Stomach (tissue), 9 donors: ENCODE results near the gene RTN4RL1. TPM values are rescaled to one million over a fixed set of nuclear protein-coding genes. Genes with fewer than 3 reads are reported as not detected.

Experiments
- DNase-seq, 2 donors: peaks; one replicate each; pipeline versions ENCODE4 v3.0.0 to v3.0.0-alpha.2; 2013 to 2019
- H3K27ac ChIP-seq, 5 donors: fragments of 200-600 bp in 4 of 5; sonication (generic) in 4 of 5; one replicate each; pipeline ENCODE4 v1.5.1; 2013 to 2019; ENCODE audit warnings: mild to moderate bottlenecking in 1 of 5, moderate library complexity in 1 of 5
- H3K27me3 ChIP-seq, 3 donors: fragments of 200-600 bp; sonication (generic); one replicate each; pipeline ENCODE4 v1.5.1; 2017 to 2019; ENCODE audit warnings: mixed run types in 1 of 3
- H3K36me3 ChIP-seq, 4 donors: fragments of 200-600 bp; sonication (generic); 1 replicate in 3 of 4; 2 replicates in 1 of 4; pipeline ENCODE4 v1.5.1; 2016 to 2019
- H3K4me1 ChIP-seq, 4 donors: fragments of 200-600 bp; sonication (generic); one replicate each; pipeline ENCODE4 v1.5.1; 2016 to 2019
- H3K4me3 ChIP-seq, 4 donors: fragments of 200-600 bp; sonication (generic) in 3 of 4; one replicate each; pipeline ENCODE4 v1.5.1; 2016 to 2019; ENCODE audit warnings: mild to moderate bottlenecking in 1 of 4
- H3K9me3 ChIP-seq, 4 donors: fragments of 200-600 bp; sonication (generic); one replicate each; pipeline ENCODE4 v1.5.1; 2016 to 2019
- EP300 ChIP-seq: sonication (generic); formaldehyde crosslinking; IDR thresholded peaks from one replicate; pipeline ENCODE4 v1.6.1; 2017; ENCODE audit warnings: antibody characterized with exemption
- POLR2A ChIP-seq, 4 donors: fragments of 450-650 bp; IDR thresholded peaks; one replicate each; pipeline ENCODE4 v1.6.1; 2016; ENCODE audit warnings: antibody characterized with exemption in 4 of 4, control low read depth in 2 of 4, mild to moderate bottlenecking in 1 of 4, moderate library complexity in 1 of 4
- POLR2AphosphoS5 ChIP-seq, 3 donors: sonication (generic); formaldehyde crosslinking; IDR thresholded peaks; one replicate each; pipeline ENCODE4 v1.6.1; 2016; ENCODE audit warnings: antibody characterized with exemption in 3 of 3
- WGBS, 5 donors: extraction: QIAGEN DNeasy Blood & Tissue Kit in 3 of 5; methylation state at CpG; one replicate each; pipeline versions ENCODE4 v1.1.5 to v1.1.7; 2013 to 2018; 5-methylcytosine and 5-hydroxymethylcytosine counted together
- intact Hi-C: fragments of 100-400 bp; cut with DNase I; formaldehyde crosslinking; loops from one replicate; pipeline ENCODE4 v1.15.1; 2023; ENCODE audit warnings: low total_unique reads
- polyA plus RNA-seq, 3 donors: library from polyadenylated mRNA; stranded (reverse); fragments of 200-250 nt; gene quantifications; one replicate each; pipeline ENCODE4 v1.2.3, GENCODE V29; 2013
- total RNA-seq, 5 donors: library from RNA; depleted of rRNA; stranded (reverse); fragments of >200 nt; gene quantifications; one replicate each; pipeline versions ENCODE4 v1.1.0 to v1.2.3, GENCODE V29; 2014 to 2016
- TF ChIP-seq, protein P1 (sequence below), 7 experiments: fragments of 450-650 bp in 4 of 7; fragments of 200-600 bp in 3 of 7; sonication (generic) in 3 of 7; IDR thresholded peaks; one replicate each; pipeline ENCODE4 v1.5.1; 2016 to 2019; ENCODE audit warnings: antibody characterized with exemption in 7 of 7, control low read depth in 2 of 7, mild to moderate bottlenecking in 1 of 7
- donor health status: healthy with polysubstance abuse.
- donor health status: Bipolar disorder and iron deficiency.
- donor health status: healthy.

The RTN4RL1 gene
- total and polyA plus RNA-seq, 8 donors: 0.50 to 0.92 (median 0.72) TPM; not detected in 4

DNA sequence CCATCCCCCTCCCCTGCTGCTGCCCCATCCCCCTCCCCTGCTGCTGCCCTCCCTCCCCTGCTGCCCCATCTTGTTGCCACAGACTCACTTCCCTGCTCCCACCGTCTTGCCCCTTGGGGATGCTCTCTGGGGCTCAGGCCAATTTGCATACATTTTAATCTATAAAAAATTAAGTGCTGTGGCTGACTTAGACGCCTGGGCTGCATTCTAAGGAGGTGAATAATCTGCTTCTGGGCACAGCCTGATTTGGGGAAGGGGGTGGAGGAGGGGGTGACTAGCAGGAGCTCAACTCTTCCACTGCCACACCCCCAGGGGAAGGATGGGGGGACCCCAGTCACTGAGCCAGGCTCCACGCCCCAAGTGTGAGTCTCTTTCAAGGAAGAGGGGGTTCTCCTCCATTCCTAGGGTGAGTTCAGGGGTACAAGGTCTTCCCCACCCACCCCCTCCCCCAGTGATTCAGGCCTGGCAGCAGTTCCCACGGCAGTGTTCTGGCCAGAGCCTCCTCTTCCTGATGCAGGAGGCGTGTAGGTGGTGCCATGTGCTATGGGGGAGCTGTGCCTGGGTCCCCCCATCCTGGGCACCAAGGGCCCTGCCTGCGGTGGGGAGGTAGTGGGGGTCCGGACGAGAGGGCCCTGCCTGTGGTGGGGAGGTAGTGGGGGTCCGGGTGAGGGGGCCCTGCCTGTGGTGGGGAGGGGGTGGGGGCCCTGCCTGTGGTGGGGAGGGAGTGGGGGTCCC lies 9.8 kb upstream of the RTN4RL1 start:
- Histone ChIP-seq H3K27me3 (no peaks in the 10 kb centered on the region), H3K9me3 (no peaks in the 10 kb centered on the region), H3K4me3 (no peak overlapping the region), H3K36me3 (peaks cover 16 to 60% (median 55%) of the 10 kb centered on the region in 4 donors), H3K27ac (no peak overlapping the region), H3K4me1 (peaks cover 15 to 35% (median 29%) of the 10 kb centered on the region in 4 donors)
- DNase-seq: no peak
- WGBS, 5 donors: 55 to 93% (median 65%) methylated on average over 4 to 9 of the region's 9 CpGs
- TF ChIP-seq POLR2AphosphoS5 (IDR thresholded peaks at IDR 0.05): no peak
- TF ChIP-seq POLR2A (IDR thresholded peaks at IDR 0.05): no peak
- TF ChIP-seq EP300: no peak
- TF ChIP-seq, protein P1, sequence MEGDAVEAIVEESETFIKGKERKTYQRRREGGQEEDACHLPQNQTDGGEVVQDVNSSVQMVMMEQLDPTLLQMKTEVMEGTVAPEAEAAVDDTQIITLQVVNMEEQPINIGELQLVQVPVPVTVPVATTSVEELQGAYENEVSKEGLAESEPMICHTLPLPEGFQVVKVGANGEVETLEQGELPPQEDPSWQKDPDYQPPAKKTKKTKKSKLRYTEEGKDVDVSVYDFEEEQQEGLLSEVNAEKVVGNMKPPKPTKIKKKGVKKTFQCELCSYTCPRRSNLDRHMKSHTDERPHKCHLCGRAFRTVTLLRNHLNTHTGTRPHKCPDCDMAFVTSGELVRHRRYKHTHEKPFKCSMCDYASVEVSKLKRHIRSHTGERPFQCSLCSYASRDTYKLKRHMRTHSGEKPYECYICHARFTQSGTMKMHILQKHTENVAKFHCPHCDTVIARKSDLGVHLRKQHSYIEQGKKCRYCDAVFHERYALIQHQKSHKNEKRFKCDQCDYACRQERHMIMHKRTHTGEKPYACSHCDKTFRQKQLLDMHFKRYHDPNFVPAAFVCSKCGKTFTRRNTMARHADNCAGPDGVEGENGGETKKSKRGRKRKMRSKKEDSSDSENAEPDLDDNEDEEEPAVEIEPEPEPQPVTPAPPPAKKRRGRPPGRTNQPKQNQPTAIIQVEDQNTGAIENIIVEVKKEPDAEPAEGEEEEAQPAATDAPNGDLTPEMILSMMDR (IDR thresholded peaks at IDR 0.05): no peak
- intact Hi-C loops: no loop called here

DNA sequence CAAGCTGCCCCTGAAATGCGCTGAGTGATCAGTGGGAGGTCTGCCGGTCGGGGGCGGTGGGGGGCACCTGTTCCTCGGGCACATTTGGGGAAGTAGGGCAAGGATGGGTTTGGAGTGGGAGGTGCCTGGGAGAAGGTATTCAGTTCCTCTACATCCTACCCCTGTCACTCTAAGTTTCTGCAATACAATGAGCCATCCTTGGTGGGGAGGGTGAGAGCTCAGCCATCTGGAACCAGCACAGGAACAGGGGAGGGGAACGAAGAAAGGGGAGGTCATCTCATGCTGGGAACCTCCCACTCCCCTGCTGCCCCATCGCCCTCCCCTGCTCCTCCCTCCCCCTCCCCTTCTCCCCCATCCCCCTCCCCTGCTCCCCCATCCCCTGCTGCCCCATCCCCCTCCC lies 9.0 kb upstream of the RTN4RL1 start:
- 85 to 94% (median 88%) methylated on average over 7 of the region's 7 CpGs for WGBS, 5 donors
- no peak overlapping the region for H3K4me3 ChIP-seq

DNA sequence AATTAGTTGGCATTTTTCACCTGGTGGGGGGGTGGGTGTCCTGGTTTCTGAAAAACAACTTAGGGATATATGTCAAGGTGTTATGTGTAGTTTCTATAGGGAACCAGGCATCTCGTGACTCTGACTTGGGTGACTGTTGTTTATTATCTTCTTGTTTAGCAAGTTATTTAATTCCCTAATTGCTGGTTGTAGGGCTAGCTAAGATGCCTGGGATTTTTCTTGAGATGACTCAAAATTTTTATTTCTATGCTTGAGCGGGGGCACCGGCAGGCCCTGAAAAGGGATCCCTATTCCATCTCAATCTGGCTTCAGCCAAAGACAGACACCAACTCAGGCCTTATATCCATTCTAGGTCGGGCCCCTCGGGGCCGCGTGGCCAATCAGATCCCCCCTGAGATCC lies 8.0 kb upstream of the RTN4RL1 start:
- peaks cover 15 to 42% (median 34%) of the 10 kb centered on the region in 4 donors for H3K4me1 ChIP-seq
- H3K27ac ChIP-seq: no peak overlapping the region
- WGBS, 5 donors: 90 to 97% (median 94%) methylated on average over 7 of the region's 7 CpGs
- peaks cover 0 to 15% (median 5%) of the 10 kb centered on the region in 3 donors for H3K27me3 ChIP-seq
- intact Hi-C loops: no loop called here
- DNase-seq: no peak
- H3K36me3 ChIP-seq: peaks cover 16 to 45% (median 44%) of the 10 kb centered on the region in 4 donors
- no peaks in the 10 kb centered on the region for H3K9me3 ChIP-seq
- H3K4me3 ChIP-seq: no peak overlapping the region
- TF ChIP-seq EP300 (no peak), POLR2A (IDR thresholded peaks at IDR 0.05) (no peak), POLR2AphosphoS5 (IDR thresholded peaks at IDR 0.05) (no peak)
- TF ChIP-seq, protein P1 (IDR thresholded peaks at IDR 0.05): no peak

More for the DNA sequence above, 9.0 kb upstream of the RTN4RL1 start:
- H3K27me3 ChIP-seq: peaks cover 0 to 5% (median 0%) of the 10 kb centered on the region in 3 donors
- intact Hi-C loops: no loop called here
- peaks cover 15 to 42% (median 34%) of the 10 kb centered on the region in 4 donors for H3K4me1 ChIP-seq
- TF ChIP-seq POLR2AphosphoS5 (IDR thresholded peaks at IDR 0.05) (no peak), POLR2A (IDR thresholded peaks at IDR 0.05) (no peak), EP300 (no peak)
- TF ChIP-seq, protein P1 (IDR thresholded peaks at IDR 0.05): no peak
- H3K27ac ChIP-seq: no peak overlapping the region
- DNase-seq: no peak
- peaks cover 16 to 54% (median 52%) of the 10 kb centered on the region in 4 donors for H3K36me3 ChIP-seq
- no peaks in the 10 kb centered on the region for H3K9me3 ChIP-seq

DNA sequence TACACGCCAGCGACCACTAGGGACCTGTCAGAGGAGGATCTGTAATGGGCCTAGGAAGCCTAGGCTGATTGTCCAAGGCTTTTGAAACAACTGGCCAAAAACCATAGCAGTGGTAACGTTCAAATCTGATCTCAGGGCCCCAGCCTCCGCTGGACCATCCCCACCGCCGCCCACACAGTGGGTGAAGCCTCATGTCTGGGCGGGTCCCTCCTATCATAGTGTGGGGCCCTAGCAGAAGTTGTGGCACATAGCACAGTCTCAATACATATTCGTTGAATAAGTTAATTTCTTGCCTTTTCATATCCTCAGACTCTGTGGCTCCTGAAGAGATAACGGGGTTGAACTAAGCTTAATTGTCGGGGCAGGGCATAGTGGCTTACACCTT lies 5.6 kb upstream of the RTN4RL1 start:
- DNase-seq: no peak
- Histone ChIP-seq H3K27me3 (peaks cover 0 to 39% (median 17%) of the 10 kb centered on the region in 3 donors), H3K36me3 (peaks cover 0 to 21% (median 20%) of the 10 kb centered on the region in 4 donors), H3K27ac (peak overlapping the region in 3 of 5 donors; percentile 79 to 83 (median 79)), H3K4me1 (peaks cover 20 to 50% (median 43%) of the 10 kb centered on the region in 4 donors), H3K4me3 (peak overlapping the region; percentile 94 to 100 (median 100)), H3K9me3 (no peaks in the 10 kb centered on the region)
- WGBS, 5 donors: 10 to 22% (median 12%) methylated on average over 10 of the region's 10 CpGs
- intact Hi-C loops: no loop called here
- TF ChIP-seq POLR2AphosphoS5 (IDR thresholded peaks at IDR 0.05) (no peak), EP300 (no peak)
- TF ChIP-seq, protein P1 (IDR thresholded peaks at IDR 0.05): peak in 3 of 7 experiments; percentile 16 to 36 (median 16)
